Neural progenitor cell (in vitro differentiated cells): ENCODE results near the gene CTF1.

Experiments
- EZH2phosphoT487 ChIP-seq: fragments of 200-600 bp; sonication (generic); IDR thresholded peaks from 2 replicates; pipeline ENCODE4 v1.6.1; 2017; ENCODE audit warnings: antibody characterized with exemption
- TF ChIP-seq, protein P1 (sequence below): fragments of 200-600 bp; sonication (generic); IDR thresholded peaks from 2 replicates; pipeline ENCODE4 v1.5.1; 2017; ENCODE audit warnings: antibody characterized with exemption, mild to moderate bottlenecking

DNA sequence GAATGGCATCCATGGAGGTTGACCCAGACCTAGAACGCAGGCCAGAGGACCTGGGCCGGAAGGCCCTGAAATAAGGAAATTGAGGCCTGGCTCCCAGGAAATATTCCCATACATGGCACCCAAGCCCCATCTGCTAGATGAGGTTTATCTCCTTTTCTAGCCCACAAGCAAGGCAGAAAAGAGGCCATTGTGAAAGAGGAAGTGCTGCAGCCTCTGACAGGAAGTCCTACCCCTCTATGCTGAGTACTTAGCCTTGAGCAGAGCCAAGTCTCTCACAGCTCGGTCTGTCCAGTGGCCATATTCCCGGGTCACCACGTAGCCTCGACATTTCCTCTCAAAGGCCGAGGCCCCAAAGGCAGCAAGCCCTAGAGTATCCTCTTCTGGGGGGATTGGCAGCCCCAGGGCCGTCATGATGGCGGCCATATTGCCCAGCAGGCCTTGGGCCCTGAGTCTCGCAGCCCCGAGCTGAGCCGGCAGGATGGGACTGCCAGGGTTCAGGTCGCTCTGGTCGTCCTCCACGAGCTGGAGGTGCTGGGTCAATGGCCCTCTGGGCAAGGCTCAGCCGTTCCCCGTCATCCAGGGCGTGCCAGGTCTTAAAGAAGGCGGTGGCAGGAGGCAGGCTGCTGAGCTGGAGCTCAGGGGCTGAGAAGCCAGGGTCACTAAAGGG lies 7.8 kb downstream of the CTF1 start:
- TF ChIP-seq, protein P1, sequence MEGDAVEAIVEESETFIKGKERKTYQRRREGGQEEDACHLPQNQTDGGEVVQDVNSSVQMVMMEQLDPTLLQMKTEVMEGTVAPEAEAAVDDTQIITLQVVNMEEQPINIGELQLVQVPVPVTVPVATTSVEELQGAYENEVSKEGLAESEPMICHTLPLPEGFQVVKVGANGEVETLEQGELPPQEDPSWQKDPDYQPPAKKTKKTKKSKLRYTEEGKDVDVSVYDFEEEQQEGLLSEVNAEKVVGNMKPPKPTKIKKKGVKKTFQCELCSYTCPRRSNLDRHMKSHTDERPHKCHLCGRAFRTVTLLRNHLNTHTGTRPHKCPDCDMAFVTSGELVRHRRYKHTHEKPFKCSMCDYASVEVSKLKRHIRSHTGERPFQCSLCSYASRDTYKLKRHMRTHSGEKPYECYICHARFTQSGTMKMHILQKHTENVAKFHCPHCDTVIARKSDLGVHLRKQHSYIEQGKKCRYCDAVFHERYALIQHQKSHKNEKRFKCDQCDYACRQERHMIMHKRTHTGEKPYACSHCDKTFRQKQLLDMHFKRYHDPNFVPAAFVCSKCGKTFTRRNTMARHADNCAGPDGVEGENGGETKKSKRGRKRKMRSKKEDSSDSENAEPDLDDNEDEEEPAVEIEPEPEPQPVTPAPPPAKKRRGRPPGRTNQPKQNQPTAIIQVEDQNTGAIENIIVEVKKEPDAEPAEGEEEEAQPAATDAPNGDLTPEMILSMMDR = no peak
- no peak for TF ChIP-seq EZH2phosphoT487
